NCI-H2196 (cell line): ENCODE data around the gene RGL3.
"Not testable (repeated sequence)": the region's sequence is repeated elsewhere in the genome, so short reads cannot be mapped to it uniquely, and the experiment has no call there.

ENCODE experiments used
- DNase-seq: peaks from one replicate; lab custom pipeline; 2025; ENCODE audit not compliant: unreplicated experiment; lab: John Stamatoyannopoulos, UW

Gene RGL3

DNA sequence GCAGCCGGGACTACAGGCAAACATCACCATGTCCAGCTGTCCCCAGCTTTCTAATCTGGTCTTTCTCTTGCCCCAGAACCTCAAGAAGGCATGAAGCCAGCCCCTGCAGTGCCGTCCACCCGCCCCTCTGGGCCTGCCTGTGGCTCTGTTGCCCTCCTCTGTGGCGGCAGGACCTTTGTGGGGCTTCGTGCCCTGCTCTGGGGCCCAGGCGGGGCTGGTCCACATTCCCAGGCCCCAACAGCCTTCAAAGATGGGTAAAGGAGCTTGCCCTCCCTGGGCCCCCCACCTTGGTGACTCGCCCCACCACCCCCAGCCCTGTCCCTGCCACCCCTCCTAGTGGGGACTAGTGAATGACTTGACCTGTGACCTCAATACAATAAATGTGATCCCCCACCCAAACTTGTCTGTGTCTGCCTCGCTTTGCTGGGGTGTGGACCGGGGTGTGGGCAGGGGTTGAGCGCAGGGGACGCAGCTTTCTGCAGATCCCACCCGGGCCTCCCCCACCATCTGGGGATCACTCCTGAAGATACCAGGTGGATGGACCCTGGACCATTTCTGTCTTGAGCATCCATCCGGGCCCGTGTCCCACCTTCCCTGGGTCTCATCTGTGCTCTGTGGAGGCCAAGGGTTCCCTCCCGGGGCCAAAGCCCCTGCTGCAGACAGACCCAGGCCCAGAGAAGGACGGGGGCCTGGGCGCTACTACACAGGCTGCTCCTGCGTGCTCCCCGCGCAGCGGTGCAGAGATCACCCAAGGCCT lies 31.6 kb upstream of the RGL3 start:
- DNase-seq = no peak

GRCh38 chr19:11448923-11449554 lies 29.9 kb upstream of the RGL3 start:
- no peak for DNase-seq

DNA sequence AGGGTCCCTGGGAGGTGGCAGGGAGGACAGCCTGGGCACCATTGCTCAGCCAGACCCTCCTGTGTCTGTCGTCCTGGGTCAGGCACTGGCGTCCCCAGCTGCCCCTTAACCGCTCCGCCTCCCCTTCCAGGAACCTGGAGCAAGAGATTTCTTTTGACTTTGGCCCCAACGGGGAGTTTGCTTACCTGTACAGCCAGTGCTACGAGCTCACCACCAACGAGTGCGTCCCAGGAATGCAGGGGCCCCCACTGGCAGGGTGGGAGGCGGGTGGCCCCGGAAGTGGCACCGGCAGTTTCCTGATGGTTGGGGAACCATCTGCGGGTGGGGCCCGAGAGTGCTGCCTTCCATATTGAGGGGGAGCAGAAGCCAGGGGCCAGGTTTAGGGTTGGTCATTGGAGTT lies 29.3 kb upstream of the RGL3 start:
- no peak for DNase-seq

GRCh38 chr19:11447347-11448262 lies 28.5 kb upstream of the RGL3 start:
- DNase-seq = no peak

- DNase-seq = peak; percentile 58
Measured at GRCh38 chr19:11446652-11447301, 27.7 kb upstream of the RGL3 start.

GRCh38 chr19:11446271-11446651 lies 27.1 kb upstream of the RGL3 start:
- DNase-seq = no peak

GRCh38 chr19:11445141-11445540 lies 26.0 kb upstream of the RGL3 start:
- no peak for DNase-seq

DNA sequence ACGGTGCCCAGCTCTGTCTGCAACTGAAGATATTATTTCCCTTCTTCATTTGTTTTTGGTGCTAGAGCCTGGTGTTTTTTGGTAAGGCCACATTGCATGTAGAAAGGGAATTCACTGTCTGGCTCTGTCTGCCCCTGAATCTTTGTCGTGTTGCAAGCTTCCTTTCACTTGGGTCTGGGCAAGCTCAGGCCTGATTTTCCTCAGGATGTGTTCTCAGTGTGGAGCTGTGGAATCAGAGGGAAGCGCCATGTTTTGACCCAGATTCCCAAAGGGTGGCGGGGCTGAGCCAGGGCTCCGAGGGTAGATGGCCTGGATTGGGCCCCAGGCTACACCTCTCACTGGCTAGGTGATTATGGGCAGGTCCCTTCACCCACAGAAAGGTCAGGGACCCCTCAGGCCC lies 24.9 kb upstream of the RGL3 start:
- no peak for DNase-seq

DNA sequence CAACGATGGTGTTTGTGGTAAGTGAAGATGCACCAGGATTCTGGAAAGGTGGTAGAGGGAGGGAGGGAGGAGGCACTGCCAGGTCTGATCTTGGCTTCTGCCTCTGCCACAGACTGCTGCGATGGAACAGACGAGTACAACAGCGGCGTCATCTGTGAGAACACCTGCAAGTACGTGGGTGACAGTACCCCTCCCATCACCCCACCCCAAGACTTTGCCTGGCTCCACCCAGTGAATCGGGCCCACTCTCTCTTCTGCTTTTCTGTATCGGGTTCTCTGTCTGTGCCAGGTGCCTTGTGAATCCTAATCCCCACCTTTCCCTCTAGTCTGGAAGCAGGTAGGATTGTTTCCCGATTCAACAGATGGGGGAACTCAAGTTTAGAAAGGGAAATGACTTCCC lies 18.8 kb upstream of the RGL3 start:
- no peak for DNase-seq

DNA sequence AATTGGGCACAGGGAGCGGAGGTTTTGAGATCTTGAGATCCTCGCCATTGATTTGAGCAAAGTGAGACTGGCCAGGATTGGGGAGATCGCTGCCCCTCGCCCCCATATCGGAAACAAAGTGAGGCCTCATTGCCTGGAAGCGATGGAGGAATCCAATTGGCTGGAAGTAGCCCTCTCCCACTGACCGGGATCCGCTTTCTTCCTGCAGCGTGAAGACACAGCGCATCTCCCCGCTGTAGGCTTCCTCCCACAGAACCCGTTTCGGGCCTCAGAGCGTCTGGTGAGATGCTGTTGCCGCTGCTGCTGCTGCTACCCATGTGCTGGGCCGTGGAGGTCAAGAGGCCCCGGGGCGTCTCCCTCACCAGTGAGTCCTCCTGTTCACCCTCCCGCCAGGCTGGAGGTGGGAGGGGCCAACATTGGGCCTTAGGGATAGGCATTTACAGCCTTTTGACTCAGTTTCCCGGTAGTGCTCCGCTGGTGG lies 16.8 kb upstream of the RGL3 start:
- DNase-seq = no peak

GRCh38 chr19:11435057-11435832 lies 16.1 kb upstream of the RGL3 start, which contains the start of the genes ODAD3 and PRKCSH:
TSS of gene ODAD3 (minus strand) at chr19:11435121. CDS start at chr19:11435016, 105 bp downstream.
TSS of gene PRKCSH (plus strand) at chr19:11435635. CDS start at chr19:11436118, 483 bp downstream.
- DNase-seq = peak; percentile 100

GRCh38 chr19:11434703-11435056 lies 15.6 kb upstream of the RGL3 start:
- no peak for DNase-seq

GRCh38 chr19:11433526-11433925 lies 14.4 kb upstream of the RGL3 start:
- not testable (repeated sequence) for DNase-seq

DNA sequence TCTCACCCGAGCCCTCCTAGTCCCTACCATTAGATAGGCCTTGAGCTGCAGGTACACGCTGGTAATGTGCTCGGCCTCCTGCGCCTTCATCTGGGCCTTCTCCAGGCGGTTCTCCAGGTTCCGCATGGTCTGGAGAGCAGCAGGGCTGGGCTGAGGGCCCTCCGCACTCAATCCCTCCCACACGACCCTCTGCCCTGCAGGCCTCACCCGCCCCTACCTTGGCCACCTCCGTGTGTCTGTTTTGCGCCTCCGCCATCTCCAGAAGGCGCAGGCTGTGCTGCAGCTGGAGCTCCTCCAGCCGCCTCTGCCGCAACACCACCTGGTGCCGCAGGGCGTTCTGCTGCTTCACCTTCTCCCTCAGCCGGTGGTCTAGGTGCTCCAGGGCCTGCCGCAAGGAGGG lies 7.5 kb upstream of the RGL3 start:
- no peak for DNase-seq

GRCh38 chr19:11425719-11426457 lies 6.8 kb upstream of the RGL3 start:
- DNase-seq = no peak

DNA sequence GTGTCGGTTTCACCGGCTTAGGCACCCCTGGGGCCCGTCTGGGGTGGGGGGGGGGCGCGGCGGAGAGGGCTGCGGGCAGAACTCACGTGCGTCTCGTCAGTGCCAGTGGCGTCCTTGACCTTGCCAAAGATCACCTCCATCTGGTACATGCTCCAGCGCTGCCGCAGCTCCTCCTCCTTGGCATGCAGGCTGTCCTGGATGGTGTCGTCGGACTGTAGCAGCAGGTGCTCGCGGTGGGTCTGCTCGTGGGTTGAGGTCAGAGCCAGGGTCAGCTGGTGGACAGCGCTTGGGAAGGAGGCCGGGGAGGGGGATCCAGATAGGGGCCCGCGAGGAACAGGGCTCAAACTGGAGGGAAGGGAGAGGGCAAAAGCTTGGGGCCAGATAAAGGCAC lies 4.7 kb upstream of the RGL3 start:
- DNase-seq = no peak

- DNase-seq = no peak
Measured at GRCh38 chr19:11423164-11423790, 4.2 kb upstream of the RGL3 start.

DNA sequence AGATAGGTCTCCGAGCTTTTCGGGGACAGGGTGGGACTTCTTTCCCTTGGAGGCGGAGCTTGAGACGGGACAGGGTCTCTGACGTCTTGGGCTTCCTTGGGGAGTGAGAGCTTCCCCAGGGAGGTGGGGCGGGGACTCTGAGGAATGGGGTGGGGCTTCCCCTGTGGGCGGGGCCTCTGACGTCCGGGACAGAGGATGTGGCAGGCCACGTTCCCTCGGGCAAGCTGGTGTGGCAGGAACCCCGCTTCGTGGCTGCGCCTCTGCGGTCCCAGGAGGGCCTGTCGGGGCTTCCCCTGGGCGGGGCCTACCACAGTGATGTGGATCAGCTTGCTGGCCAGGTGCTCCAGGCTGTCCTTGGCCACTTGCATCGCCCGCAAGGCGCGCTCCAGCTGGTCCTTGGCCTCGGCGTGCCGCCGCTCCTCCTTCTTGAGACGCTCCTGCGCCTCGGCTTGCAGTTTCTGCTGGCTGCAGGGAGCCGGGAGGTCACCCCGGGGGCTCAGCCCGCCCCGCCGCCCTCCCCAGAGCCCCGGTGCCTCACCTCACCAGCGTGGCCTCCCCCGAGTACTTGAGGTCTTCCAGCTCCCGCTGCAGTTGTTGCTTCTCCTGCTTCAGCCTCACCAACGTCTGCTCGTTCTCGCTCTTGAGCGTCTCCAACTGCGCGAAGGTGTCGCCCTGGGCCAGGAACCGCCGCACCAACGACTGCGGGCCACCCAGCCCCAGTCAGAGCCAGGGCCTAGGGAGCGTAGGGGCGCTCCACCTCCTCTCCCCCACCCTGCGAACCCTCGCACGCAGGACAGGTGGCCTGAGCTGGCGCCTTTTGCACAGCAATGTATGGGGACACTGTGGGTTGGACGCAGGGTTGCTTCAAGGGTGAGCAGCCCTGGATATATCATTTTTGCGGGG lies 3.3 kb upstream of the RGL3 start:
- DNase-seq = no peak
